ENCODE results near the gene TGM2.

The TGM2 gene

DNA sequence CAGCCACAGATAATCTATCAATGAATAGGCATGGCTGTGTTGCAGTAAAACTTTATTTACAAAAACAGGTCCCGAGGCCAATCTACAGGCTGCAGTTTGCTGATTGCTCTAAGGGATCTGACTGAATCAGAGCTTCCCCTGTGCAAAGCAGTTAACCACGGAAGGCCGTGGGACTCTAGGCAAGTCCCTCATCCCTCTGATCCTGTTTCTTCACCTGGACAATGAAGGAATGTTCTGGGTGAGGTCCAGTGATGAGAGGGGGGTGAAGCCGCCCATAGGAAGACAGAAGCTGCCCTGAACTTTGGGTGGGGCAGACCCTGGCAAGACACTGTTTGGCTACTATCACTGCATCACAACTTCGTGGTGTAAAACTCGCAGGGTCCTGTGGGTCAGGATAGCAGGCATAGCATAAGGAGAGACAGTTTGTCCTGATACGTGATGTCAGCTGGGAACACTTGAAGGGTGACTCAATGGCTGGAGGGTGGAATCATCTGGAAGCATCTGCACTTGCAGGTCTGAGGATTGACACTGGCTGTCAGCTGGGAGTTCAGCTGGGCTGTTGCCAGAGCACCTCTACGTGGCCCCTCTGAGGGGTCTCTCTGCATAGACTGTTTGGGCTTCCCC lies 33.3 kb upstream of the TGM2 start:
- no peak for DNase-seq

DNA sequence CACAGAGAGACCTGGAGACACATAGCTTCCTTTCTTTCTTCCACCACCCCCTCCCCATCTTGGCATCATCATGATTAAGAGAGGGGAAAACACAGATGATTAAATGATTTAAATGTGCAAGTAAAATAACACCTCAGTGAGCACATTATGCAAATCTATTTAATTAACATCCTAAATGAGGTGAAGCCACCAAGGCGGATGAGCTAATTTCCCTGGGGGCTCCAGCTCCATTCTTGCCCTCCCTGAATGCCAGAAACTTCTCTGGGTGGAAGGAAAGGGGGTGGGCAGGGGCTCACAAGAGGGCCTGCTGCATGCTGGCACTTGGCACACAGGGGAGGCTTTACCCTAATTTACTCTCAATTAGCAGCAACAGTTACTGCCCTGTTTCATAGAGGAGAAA lies 32.5 kb upstream of the TGM2 start:
- DNase-seq, result no peak

DNA sequence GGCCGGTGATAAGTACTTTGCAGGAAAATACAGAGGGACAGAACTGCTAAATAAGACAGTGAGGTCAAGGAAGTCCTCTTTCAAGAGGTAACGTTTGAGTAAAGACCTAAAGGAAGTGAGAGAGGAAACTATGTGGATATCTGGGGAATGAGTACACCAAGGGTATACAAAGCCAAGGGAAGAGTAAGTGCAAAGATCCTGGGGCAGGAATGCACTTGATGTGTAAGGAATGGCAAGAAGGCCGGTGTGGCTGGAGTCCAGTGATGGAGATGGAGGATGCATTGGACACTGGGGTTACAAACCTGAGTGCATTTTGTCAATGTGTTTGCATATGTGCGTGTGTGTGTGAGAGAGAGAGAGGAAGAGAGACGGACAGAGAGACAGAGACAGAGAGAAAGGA lies 32.1 kb upstream of the TGM2 start:
- no peak for DNase-seq

DNA sequence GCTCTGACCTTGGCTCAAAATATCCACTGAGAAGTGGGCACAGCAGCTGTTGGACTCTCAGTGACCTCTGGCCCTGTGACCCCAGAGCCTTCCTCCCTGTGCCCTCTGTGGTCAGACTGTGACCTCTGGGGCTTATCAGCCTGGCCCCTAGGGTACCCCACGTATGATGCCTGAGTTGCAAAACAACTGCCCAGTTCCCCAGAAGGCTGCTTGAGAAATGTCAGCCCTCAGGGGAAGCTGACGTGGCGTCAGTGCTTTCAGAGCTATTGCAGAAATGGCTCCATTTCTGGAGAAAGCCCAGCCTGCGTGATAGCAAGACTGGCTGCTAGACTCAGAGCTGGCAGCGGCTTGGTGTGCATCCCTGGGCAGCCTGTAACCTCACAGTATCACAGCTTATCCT lies 31.5 kb upstream of the TGM2 start:
- no peak for DNase-seq

DNA sequence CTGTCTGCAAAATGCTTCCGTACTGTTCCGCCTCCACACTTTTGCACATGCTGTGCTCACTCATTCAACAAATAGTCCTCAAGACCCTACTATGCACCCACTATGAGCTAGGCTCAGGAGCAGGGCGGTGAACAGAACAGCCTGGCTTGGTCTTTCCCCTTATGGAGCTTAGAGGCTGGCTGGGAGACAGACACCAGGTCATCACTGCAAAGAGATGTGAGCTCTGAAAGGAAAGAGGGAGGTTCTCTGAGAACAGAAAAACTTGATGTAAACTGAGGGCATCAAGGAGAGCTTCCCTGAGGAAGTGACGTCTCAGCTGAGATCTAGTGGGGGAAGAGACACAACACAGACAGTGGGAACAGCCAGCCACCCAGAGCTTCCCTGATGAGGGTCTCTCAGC lies 31.0 kb upstream of the TGM2 start:
- no peak for DNase-seq

DNA sequence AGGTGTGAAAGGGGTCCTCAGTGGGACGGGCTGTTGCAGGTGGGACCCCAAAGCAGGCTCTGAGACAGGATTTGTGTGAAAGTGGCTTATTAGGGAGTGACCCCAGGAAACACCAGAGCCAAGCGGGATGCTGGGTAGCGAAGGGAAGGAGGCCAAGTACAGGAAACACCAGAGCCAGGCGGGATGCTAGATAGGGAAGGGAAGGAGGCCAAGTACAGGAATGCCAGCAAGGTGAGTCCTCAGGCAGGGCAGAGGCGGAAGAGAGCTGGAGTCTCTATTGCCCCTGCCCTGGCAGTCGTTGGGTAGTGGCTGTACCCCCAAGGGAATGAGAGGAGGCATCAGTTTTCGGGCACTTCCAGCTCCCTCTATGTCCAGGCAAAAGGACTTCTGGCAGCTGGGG lies 30.5 kb upstream of the TGM2 start:
- no peak for DNase-seq

DNA sequence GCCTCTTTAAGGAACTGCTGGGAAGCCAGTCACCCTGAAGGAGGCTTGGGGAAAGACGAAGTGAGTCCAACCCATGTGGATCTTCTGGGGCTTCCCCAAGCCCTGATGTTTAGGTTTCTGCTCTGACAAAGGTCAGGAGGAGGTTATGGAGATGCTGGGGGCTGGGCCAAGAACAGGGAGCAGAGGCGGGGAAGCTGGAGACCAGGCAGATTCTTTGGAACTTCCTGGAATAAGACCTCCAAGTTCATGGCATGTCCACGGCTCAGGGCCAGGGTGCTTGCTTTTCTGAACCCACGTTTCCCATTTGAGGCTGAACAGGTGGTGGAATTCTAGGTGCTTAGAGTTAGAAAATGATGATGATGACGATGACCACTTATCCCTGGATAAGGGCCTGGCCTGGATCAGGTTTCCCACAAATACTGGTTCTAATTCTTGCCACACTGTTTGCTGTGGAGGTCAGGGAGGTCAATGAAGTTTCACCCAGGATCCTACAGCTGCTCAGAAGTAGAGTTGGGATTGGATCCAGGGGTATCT lies 30.0 kb upstream of the TGM2 start:
- no peak for DNase-seq

DNA sequence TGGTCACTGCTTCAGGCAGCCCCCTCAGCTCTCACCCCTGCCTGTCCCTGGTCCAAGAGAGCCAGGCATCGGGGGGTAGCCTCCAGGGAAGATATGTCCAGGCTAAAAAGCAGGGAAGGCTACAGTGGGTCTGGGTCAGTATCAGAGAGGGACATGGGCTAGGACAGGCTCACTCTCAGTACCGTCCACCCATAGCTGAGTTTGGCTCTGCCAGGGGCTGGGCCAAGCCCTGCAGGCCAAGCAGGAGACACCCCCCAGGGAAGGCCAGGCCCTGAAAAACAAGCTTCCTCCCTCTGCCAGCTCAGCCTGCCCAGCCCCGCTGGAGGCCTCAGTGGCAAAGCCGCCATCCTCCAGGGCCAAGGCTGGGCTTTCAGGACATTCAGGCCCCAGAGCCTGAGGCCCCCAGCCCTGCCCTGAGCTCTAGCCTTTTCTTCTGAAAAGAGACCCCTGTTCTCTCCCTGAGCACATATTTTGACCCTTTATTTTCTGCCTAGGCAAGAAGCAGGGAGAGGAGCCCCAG lies 28.6 kb upstream of the TGM2 start:
- no peak for DNase-seq

DNA sequence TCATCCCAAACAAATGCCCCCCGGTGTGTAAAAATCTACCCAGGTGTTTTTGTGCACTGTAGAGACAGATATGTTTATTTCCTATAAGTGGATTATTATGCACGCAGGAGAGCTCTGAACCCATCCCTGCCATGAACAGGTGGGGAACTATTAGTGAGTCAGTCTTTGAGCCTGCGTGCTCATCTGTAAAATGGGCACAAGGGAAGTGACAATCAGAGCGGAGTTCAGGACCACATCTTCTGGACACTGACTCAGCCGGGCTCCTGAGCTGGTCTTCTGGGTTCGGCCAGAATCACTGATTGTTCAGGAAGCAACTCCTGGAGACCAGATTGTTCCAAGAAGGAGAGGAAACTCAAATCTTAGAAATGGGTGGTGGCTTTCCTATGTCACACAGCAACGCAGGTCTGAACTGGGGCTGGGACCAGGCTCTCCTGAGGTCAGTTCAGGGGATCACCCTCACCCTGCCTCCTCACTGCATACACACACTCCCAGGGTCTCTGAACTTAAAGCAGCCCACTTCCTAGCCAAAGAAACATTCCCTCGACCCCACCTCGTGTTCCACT lies 27.3 kb upstream of the TGM2 start:
- DNase-seq, result no peak

DNA sequence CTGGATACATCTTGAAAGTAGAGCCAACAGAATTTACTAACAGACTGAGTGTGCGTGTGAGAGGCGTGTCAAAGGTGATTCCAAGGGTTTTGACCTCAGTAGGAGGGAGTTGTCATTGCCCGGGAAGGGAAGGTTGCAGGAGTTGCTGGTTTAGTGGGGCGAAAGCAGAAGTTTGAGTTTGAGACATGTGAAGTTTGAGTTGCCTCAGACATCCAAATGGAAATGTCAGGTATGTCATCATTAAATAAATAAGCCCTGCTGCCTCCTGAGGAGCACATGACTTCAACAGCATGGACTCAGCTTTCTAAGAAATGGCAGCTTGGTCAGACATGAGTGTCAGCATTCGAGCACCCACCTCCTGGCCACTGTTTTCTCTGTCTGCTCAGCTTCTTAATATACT lies 26.6 kb upstream of the TGM2 start:
- DNase-seq, result no peak

DNA sequence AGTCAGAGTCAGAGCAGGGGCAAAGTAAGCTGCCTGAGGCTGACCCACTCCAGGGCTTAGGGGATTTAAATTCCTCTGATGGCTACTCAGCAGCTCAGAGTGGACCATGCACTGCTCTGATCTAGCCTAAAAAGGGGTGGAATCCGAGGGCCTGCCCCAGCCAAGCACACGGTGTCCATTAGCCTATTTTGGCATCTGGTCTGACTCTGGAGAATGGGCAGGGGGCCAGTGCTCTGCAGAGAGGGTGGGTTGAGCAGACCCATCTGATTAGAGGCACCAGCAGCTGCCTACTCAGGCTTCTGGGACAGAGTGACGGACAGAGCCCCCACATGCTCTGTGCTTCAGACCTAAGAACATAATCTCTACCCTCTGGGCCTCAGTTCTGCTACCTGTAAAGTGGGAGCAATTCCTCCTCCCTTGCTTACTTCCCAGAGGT lies 25.9 kb upstream of the TGM2 start:
- DNase-seq, result no peak

DNA sequence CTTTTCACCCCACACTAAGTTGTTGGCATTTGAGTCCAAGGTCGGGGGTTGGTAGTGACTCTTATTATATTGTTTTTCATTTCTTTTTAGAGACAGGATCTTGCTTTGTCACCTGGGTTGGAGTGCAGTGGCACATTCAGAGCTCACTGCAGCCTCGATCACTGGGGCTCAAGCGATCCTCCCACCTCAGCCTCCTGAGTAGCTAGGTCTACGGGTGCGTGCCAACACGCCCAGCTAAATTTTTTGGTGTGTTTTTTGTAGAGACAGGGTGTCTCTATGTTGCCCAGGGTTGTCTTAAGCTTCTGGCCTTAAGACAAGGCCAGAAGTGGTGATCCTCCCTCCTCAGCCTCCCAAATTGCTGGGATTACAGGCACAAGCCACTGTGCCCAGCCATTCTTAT lies 25.1 kb upstream of the TGM2 start:
- no peak for DNase-seq

DNA sequence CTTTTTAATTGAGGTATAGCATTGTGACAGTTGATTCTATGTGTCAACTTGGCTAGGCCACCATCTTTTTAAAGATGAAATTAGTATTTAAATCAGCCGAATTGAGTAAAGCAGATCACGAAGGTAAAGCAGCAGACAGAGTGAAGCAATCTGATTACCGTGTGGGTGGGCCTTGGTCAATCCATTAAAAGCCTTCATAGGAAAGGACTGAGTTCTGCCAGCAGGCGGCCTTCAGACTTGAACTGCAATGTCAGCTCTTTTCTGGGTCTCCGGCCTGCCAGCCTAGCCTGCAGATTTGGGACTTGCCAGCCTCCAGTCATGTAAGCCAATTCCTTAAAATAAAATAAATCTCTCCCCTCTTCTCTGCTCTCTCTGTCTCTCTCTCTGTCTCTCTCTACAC lies 22.4 kb upstream of the TGM2 start:
- no peak for DNase-seq

DNA sequence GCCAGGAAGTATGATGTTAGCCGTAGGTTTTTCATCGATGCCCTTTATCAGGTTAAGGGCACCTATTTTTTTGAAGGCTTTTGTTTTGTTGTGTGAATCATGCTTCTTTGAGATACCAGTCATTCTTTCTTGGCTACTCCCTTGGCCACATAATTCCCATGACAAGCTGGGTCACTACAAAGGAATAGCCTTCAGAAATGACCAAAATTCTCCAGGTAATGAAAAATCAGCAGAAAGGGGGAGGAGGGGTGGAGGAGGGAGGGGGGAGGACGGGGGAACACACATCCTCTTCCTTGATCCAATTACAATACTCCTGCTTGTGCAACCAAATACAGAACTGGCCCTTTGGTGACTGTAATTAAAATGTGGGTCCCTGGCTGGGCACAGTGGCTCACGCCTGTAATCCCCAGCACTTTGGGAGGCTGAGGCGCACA lies 21.7 kb upstream of the TGM2 start:
- no peak for DNase-seq

DNA sequence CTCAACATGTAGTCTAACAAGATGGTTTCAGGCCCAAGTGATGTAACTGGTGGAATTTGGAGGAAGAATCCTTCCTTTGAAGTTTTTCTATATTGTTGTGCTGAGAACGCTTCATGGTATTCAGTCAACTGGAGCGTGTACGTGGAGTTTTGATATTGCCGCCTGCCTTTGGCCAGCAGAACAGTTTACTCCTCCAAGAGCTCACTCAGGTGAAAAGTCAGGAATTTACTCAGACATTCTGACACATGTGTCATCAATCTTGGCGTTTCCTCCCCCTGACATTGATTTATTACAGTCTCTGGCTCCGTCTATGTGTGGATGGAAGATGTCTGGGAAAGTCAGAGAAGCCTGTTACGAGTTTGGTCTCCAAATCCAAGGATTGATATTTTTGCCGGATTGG lies 19.0 kb upstream of the TGM2 start:
- DNase-seq, result no peak

DNA sequence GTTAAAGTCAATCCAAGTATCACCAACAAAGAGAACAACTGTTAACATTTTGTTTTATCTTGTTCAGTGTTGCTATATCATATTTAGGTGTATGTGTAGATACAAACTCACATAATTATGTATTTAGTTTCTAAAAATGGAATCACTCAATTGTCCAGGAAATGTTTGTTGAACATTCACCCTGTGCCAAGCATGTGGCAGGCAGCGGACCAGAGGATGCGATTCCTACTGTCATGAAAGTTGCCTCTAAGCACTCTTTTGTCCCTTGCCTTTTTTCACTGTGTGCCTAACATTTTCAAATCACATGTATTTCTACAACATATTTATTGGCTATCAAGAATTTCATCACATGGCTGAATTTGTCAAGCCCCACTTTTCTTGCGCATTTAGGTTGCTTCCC lies 16.9 kb upstream of the TGM2 start:
- DNase-seq, result no peak

DNA sequence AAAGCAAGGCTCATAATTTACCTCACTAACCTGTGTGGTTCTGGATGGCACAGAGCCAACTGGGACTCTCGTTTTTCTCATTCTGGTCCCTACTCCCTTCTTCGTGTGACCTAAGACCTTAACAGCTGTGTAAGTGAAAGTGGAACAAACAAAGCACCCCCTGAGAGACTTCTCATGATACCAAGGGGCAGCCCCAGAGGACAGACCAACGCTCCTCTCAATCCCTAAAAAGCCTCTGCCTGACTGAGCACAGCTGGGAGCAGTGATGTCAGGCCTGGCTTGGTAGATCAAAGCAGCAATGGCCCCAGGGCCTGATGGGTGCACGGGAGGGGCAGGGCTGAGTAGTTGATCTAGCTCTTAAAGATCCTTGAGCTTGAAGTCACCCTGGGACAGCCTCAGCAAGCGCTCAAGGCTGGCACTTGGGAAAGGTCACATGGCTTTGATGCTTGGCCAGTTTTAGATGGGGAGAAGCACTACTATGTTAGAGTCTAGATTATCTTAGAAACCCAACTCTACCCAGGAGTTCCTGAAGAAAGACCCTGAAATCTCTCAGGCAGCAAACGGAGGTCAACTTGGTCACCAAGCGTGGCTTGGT lies 16.2 kb upstream of the TGM2 start:
- no peak for DNase-seq

DNA sequence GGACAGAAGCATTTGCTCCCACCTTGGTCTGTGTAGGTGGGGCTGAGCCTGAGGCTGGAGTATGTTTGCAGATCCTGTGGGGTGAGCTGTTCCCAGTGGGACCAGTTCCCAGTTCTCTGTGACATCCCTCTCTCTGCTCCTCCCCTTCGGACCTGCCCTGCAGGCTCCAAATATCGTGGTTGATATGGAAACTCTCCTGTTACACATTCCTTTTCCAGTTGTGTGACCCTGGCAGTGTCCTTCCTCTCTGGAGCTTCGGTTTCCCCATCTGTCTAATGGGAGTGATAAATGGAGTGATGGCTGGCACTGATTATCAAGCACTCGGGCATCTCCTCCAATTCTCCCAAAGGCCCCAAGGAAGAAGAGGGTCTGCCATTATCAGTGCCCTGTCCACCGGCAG lies 15.7 kb upstream of the TGM2 start:
- DNase-seq, result no peak

DNA sequence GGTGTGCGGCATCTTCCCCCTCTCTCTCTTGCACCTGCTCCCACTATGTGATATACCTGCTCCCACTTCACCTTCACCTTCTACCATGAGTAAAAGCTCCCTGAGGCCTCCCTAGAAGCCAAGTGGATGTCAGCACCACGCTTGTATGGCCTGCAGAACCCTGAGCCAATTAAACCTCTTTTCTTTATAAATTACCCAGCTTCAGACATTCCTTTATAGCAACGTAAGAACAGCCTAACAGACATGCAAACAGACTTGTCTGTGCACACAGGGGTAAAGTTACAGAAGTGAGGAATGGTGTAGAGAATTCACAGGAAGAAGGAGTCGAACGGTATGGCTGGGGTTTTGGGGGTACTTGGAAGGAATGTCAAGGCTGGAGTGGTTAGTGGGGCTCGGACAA lies 14.8 kb upstream of the TGM2 start:
- DNase-seq, result no peak

DNA sequence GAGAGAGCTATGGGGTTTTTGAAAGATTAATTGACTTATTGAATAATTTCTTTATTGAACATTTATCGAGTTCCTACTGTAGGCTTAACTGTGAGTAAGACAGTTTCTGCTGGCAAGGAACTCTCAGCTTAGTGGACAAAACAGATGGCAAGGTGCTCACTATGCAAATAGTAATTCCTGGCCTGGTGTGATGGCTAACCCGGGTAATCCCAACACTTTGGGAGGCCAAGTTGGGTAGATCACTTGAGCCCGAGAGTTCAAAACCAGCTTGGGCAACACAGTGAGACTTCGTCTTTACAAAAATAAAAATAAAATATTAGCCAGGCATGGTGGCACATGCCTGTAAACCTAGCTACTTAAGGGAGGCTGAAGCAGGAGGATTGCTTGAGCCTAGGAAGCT lies 13.5 kb upstream of the TGM2 start:
- no peak for DNase-seq

DNA sequence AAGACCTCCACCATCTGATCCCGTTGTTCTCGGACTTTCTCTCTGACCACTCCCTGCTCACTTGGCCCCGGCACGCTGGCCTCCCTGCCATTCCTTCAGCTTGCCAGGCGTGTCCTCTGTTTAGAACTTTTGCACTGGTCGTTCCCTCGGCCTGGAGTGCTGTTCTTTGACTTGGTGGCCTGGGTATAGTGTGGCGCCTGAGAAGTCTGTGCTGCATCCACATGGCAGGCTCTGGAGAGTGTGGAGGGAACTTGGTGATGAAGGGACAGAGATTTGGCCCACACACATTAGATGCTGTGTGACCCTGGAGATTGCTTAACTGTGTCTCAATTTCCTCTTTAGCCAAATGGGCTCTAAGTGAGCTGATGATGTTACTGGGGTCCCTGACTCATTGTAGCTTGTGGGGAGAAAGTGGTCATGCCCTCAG lies 13.0 kb upstream of the TGM2 start:
- DNase-seq, result no peak

DNA sequence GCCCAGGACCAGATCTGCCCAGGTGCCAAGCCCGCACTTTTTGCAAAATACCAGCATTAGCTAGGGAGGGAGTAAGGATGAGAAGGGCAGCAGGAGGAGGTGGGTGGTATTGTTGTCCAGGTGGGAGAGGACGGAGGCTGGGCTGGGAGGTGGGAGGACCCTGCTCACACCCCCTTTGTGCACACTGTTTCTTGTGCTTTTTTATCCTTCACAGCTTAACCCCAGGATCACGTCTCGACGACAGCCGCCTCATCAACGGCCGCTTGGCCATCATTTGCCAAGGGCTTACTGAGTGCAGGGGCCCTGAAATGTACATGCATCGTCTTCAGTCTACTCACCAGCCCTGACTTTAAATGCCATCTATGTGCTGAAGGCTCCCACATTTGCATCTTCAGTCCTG lies 12.1 kb upstream of the TGM2 start:
- no peak for DNase-seq

DNA sequence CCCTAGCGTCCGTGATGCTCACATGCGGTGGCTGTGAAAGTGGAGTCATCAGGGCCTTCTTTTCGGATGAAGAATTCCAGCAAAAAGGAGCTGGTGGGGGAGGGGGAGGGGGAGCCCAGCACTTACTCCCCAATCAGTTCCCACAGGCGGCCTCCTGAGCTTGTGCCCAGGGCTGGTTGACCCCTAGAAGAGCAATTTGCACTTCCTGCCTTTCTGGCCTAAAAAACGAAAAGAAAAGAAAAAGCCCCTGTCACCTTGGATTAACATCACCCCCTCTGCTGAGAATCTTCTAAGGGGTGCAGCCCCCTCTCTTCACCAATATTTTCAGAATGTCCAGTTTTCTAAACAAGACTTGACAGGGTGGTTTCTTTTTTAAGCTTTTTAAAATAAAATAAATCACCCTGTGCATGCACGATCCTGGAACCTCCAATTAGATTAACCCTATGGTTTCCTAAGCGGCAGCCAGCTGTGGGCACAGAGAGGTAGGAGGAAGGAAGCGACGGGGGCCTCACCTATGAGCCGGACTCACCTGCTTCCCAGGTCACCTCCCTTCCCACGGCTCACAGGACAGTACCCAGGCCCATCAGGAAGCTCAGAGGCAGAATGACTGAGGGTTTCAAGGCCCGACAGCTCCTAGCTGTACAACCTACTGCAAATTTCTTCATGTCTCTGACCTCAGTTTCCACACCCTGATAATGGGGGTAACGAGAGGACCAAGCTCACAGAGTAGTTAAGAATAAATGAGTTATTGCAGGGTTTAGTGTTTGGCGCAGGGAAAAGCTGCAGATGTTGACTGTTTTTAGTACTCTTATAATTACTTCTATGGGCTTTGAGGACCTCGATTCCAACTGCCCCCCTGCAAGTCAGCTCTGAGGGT lies 10.5 kb upstream of the TGM2 start:
- no peak for DNase-seq
